ENCODE results near the gene PHF23. TPM values are rescaled to one million over a fixed set of nuclear protein-coding genes. Genes with fewer than 3 reads are reported as not detected.

Gene PHF23
- total and polyA plus RNA-seq, 2 of the 4 experiments (the other 2 are of a cell fraction) = 44.8 to 58.5 TPM

DNA sequence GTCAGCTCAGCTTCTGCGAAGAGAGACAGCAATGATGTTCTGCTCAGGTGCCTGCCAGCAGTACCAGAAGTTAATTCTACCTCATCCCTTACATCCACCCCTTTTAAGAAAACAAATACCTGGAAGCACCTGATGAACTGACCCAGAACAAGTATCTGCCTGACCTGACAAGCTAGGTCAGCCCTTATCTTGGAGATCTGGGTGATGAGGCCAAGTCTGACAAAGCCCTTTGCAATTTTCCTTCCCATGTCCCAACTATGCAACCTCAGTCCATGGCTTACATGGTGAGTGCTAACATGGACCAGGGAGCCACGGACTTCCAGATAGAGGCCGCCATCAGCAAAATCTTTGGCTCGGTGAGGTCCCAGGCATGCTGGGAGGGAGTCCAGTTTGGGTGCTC lies 15.9 kb downstream of the PHF23 start:
- no peak overlapping the region for H3K18ac ChIP-seq (ENCODE audit: low read depth, low read length)
- H4K8ac ChIP-seq (ENCODE audit: low read depth in 2 of 2, low read length in 2 of 2) = no peak overlapping the region
- H4K91ac ChIP-seq (ENCODE audit: insufficient read depth, low read depth, low read length) = no peak overlapping the region
- in situ Hi-C loops (cut with MboI; ENCODE audit: low sequenced_read_pairs) (no loop called here), intact Hi-C loops (cut with micrococcal nuclease) (no loop called here), dilution Hi-C loops (cut with HindIII; ENCODE audit: low sequenced_read_pairs, unreplicated experiment) (no loop called here)
- peaks cover 13% of the 10 kb centered on the region; the same call in 1 of the 2 replicates for H3K9me1 ChIP-seq (ENCODE audit: insufficient read depth, low read length)
- no peaks in the 10 kb centered on the region for H3K9me3 ChIP-seq (ENCODE audit: control insufficient read depth, insufficient read depth, low read length)
- H2BK20ac ChIP-seq (ENCODE audit: low read depth, low read length) = no peak overlapping the region
- no peak overlapping the region for H4K5ac ChIP-seq (ENCODE audit: low read depth, low read length)
- TF ChIP-seq CHD1 (IDR thresholded peaks at IDR 0.05; ENCODE audit: low read depth, low read length) = no peak
- TF ChIP-seq SMC3 (IDR thresholded peaks at IDR 0.05; ENCODE audit: low read depth, low read length) = no peak
- TF ChIP-seq ELK1 (IDR thresholded peaks at IDR 0.05; ENCODE audit: borderline replicate concordance, low read depth, low read length) = no peak
- TF ChIP-seq POLR2A (IDR thresholded peaks at IDR 0.05; ENCODE audit: low read depth, low read length) = no peak
- TF ChIP-seq, protein P1, sequence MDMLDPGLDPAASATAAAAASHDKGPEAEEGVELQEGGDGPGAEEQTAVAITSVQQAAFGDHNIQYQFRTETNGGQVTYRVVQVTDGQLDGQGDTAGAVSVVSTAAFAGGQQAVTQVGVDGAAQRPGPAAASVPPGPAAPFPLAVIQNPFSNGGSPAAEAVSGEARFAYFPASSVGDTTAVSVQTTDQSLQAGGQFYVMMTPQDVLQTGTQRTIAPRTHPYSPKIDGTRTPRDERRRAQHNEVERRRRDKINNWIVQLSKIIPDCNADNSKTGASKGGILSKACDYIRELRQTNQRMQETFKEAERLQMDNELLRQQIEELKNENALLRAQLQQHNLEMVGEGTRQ (IDR thresholded peaks at IDR 0.05; ENCODE audit: low read depth, low read length) = no peak
- TF ChIP-seq MAZ (IDR thresholded peaks at IDR 0.05; ENCODE audit: borderline replicate concordance, low read depth, low read length) = no peak
- no peak for TF ChIP-seq RFX5 (IDR thresholded peaks at IDR 0.05; ENCODE audit: low read depth, low read length)
- TF ChIP-seq NFE2L2 (IDR thresholded peaks at IDR 0.05; ENCODE audit: low read depth, low read length) = no peak
- TF ChIP-seq FOS (IDR thresholded peaks at IDR 0.05; ENCODE audit: low read depth, low read length) = no peak
- TF ChIP-seq MAFK (IDR thresholded peaks at IDR 0.05; ENCODE audit: low read depth, low read length) = no peak
- TF ChIP-seq, protein P2, sequence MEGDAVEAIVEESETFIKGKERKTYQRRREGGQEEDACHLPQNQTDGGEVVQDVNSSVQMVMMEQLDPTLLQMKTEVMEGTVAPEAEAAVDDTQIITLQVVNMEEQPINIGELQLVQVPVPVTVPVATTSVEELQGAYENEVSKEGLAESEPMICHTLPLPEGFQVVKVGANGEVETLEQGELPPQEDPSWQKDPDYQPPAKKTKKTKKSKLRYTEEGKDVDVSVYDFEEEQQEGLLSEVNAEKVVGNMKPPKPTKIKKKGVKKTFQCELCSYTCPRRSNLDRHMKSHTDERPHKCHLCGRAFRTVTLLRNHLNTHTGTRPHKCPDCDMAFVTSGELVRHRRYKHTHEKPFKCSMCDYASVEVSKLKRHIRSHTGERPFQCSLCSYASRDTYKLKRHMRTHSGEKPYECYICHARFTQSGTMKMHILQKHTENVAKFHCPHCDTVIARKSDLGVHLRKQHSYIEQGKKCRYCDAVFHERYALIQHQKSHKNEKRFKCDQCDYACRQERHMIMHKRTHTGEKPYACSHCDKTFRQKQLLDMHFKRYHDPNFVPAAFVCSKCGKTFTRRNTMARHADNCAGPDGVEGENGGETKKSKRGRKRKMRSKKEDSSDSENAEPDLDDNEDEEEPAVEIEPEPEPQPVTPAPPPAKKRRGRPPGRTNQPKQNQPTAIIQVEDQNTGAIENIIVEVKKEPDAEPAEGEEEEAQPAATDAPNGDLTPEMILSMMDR (conservative IDR thresholded peaks at IDR 0.05; ENCODE audit: low read depth, low read length) = no peak
- TF ChIP-seq BHLHE40 (IDR thresholded peaks at IDR 0.05; ENCODE audit: low read depth, low read length) = no peak
- H3K36me3 ChIP-seq (ENCODE audit: control insufficient read depth, insufficient read depth, low read length) = peaks cover 70% of the 10 kb centered on the region
- BruUV-seq (replicated peaks) = no TSS peak
- no peak overlapping the region for H2AK5ac ChIP-seq (ENCODE audit: low read depth, low read length)
- ChIA-PET CTCF (interaction anchor here (0.5 kb wide), 1 partner anchor 167 kb away, joined by 4 read pairs; no protein-coding TSS in a partner anchor), POLR2A (ENCODE audit: unreplicated experiment) (no interaction called here)
- H3K27me3 ChIP-seq (ENCODE audit: control insufficient read depth, insufficient read depth, low read length) = no peaks in the 10 kb centered on the region
- no peak overlapping the region for H3K14ac ChIP-seq (replicated peaks; ENCODE audit: low read depth, low read length)
- no peak overlapping the region for H2BK5ac ChIP-seq (ENCODE audit: low read depth, low read length, poor library complexity, severe bottlenecking)
- peaks cover 32% of the 10 kb centered on the region for H4K20me1 ChIP-seq (ENCODE audit: insufficient read depth, low read length)
- no peak overlapping the region for H3K27ac ChIP-seq (ENCODE audit: insufficient read depth, low read length)
- H3K4me3 ChIP-seq (ENCODE audit: insufficient read depth, low read depth, low read length) = no peak overlapping the region
- H3K56ac ChIP-seq (ENCODE audit: extremely low read depth, insufficient read depth, low read length) = no peak overlapping the region
- peak overlapping the region; percentile 9 for H2AK9ac ChIP-seq (replicated peaks; ENCODE audit: low read depth, low read length, poor library complexity)
- peaks cover 8 to 75% of the 10 kb centered on the region in 2 experiments for H3K79me1 ChIP-seq (ENCODE audit: low read depth in 1 of 2, low read length in 2 of 2)
- H3K23ac ChIP-seq (ENCODE audit: low read depth, low read length) = 0 out of 2 replicates have a peak overlapping the region, but pooled peaks have one; percentile 6
- 80% methylated on average over 1 of the region's 4 CpGs; no CpG with 5 or more reads in 1 of the 2 experiments for WGBS, 2 experiments (ENCODE audit: extremely low coverage in 2 of 2, insufficient read length in 1 of 2)
- H2AFZ ChIP-seq (replicated peaks; ENCODE audit: low read length, poor library complexity) = no peak overlapping the region
- DNase-seq (no peak), ATAC-seq (ENCODE audit: low read depth) (no peak)
- H2BK15ac ChIP-seq (ENCODE audit: low read depth, low read length) = no peak overlapping the region
- H3K4ac ChIP-seq (ENCODE audit: low read depth, low read length) = no peak overlapping the region
- H3K4me1 ChIP-seq (ENCODE audit: control insufficient read depth, insufficient read depth, low read length) = peaks cover 11% of the 10 kb centered on the region
- no peak overlapping the region for H3K9ac ChIP-seq (ENCODE audit: low read depth, low read length)
- H2BK120ac ChIP-seq (ENCODE audit: low read depth, low read length) = no peak overlapping the region
- H3K4me2 ChIP-seq (ENCODE audit: low read depth, low read length) = no peak overlapping the region

Data from IMR-90 (cell line).